Right lobe of liver (tissue), 6 donors: Measurements from ENCODE around the gene PTPRK. TPM values are rescaled to one million over a fixed set of nuclear protein-coding genes. Genes with fewer than 3 reads are reported as not detected.

Experiments
- ATAC-seq, 4 donors: fragments of 200-7000 bp; cut with Tn5 transposase; one replicate each; pipeline ENCODE4 v1.9.1; 2020; ENCODE audit warnings: mild to moderate bottlenecking in 4 of 4, moderate library complexity in 4 of 4
- DNase-seq, 3 donors: peaks; one replicate each; pipeline ENCODE4 v3.0.0-alpha.2; 2020
- H3K27ac ChIP-seq, 3 donors: fragments of 200-600 bp; one replicate each; pipeline ENCODE4 v1.8.0; 2022
- H3K27me3 ChIP-seq, 2 donors: fragments of 200-600 bp; one replicate each; pipeline ENCODE4 v1.8.0; 2022
- H3K36me3 ChIP-seq, 4 donors: fragments of 200-600 bp; sonication (generic) in 1 of 4; one replicate each; pipeline versions ENCODE4 v1.5.1 to v1.8.0; 2017 to 2022; ENCODE audit warnings: control low read depth in 1 of 4
- H3K4me1 ChIP-seq, 4 donors: fragments of 200-600 bp; sonication (generic) in 1 of 4; one replicate each; pipeline versions ENCODE4 v1.5.1 to v1.8.0; 2017 to 2022; ENCODE audit warnings: control low read depth in 1 of 4
- H3K4me3 ChIP-seq, 3 donors: fragments of 200-600 bp; one replicate each; pipeline ENCODE4 v1.8.0; 2022
- H3K9me3 ChIP-seq, 4 donors: fragments of 200-600 bp; sonication (generic) in 1 of 4; one replicate each; pipeline versions ENCODE4 v1.5.1 to v1.8.0; 2017 to 2022; ENCODE audit warnings: control low read depth in 1 of 4
- POLR2A ChIP-seq: fragments of 450-650 bp; IDR thresholded peaks from one replicate; pipeline ENCODE4 v1.6.1; 2017; ENCODE audit warnings: antibody characterized with exemption, mild to moderate bottlenecking
- whole genome bisulfite sequencing: methylation state at CpG from one replicate; pipeline ENCODE4 v1.1.6; 2018; ENCODE audit warnings: low coverage, low lambda C conversion rate; ENCODE audit not compliant: insufficient coverage; ENCODE audit errors: missing lambda C conversion rate; 5-methylcytosine and 5-hydroxymethylcytosine counted together
- intact Hi-C, 2 donors: fragments of 100-400 bp; cut with DNase I; formaldehyde crosslinking; loops; one replicate each; pipeline versions ENCODE4 v1.11.2 to v1.14.1; 2022
- total RNA-seq, 6 experiments: library from RNA; depleted of rRNA in 2 of 6; stranded (reverse); fragments of >200 nt in 2 of 6; fragmentation: NEBNext Ultra II Directional in 3 of 6; extraction: Animal tissue kit (Norgen Biotek cat#: 25700) in 3 of 6; gene quantifications; one replicate each; pipeline versions ENCODE4 v1.1.0 to v1.2.4, GENCODE V29; 2016 to 2023
- TF ChIP-seq, protein P1 (sequence below), 4 donors: fragments of 200-600 bp in 3 of 4; fragments of 450-650 bp in 1 of 4; IDR thresholded peaks; one replicate each; pipeline versions ENCODE4 v1.5.1 to v1.8.0; 2016 to 2022; ENCODE audit warnings: antibody characterized with exemption in 4 of 4, mild to moderate bottlenecking in 2 of 4
- donor health status: DM: no; HTN: yes; CAD: no.
- donor health status: DM: no; HTN: no; CAD: no.
- donor health status: DM: no; HTN: no; CAD: no.
- donor health status: DM: no; HTN: yes; CAD: no.
- donor health status: DM: no; HTN: yes; CAD: no.

The PTPRK gene
- total RNA-seq, 6 experiments from 2014 or later = 27.7 to 54.5 (median 35.7) TPM

DNA sequence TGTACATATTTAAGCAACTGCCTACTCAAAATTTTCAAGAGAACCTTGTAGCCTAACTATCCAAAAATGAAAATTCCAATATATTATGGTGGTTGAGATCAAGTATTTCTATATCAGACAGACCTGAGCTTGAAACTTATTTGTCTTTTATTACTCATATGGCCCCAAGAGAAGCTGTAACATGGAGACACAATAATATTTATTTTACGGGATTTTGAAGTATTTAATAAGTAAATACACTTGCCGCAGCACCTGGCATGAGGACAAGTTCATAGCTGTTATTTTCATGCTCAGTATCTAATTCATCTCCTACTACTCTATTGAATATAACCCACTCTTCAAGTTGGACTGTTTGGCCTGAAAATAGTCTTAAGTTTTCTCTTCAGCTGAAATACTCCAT lies 28.0 kb downstream of the PTPRK start:
- DNase-seq (no peak), ATAC-seq (no peak)
- H3K27me3 ChIP-seq = no peaks in the 10 kb centered on the region
- intact Hi-C loops = no loop called here
- TF ChIP-seq POLR2A = no peak
- TF ChIP-seq, protein P1, sequence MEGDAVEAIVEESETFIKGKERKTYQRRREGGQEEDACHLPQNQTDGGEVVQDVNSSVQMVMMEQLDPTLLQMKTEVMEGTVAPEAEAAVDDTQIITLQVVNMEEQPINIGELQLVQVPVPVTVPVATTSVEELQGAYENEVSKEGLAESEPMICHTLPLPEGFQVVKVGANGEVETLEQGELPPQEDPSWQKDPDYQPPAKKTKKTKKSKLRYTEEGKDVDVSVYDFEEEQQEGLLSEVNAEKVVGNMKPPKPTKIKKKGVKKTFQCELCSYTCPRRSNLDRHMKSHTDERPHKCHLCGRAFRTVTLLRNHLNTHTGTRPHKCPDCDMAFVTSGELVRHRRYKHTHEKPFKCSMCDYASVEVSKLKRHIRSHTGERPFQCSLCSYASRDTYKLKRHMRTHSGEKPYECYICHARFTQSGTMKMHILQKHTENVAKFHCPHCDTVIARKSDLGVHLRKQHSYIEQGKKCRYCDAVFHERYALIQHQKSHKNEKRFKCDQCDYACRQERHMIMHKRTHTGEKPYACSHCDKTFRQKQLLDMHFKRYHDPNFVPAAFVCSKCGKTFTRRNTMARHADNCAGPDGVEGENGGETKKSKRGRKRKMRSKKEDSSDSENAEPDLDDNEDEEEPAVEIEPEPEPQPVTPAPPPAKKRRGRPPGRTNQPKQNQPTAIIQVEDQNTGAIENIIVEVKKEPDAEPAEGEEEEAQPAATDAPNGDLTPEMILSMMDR (IDR thresholded peaks at IDR 0.05) = no peak
- WGBS = 32% methylated on average over 2 of the region's 2 CpGs
- peak overlapping the region; percentile 22 to 86 (median 74) for H3K27ac ChIP-seq
- no peaks in the 10 kb centered on the region for H3K36me3 ChIP-seq
- H3K4me3 ChIP-seq = no peak overlapping the region
- peaks cover 0 to 6% (median 0%) of the 10 kb centered on the region in 4 donors for H3K4me1 ChIP-seq
- no peaks in the 10 kb centered on the region for H3K9me3 ChIP-seq

DNA sequence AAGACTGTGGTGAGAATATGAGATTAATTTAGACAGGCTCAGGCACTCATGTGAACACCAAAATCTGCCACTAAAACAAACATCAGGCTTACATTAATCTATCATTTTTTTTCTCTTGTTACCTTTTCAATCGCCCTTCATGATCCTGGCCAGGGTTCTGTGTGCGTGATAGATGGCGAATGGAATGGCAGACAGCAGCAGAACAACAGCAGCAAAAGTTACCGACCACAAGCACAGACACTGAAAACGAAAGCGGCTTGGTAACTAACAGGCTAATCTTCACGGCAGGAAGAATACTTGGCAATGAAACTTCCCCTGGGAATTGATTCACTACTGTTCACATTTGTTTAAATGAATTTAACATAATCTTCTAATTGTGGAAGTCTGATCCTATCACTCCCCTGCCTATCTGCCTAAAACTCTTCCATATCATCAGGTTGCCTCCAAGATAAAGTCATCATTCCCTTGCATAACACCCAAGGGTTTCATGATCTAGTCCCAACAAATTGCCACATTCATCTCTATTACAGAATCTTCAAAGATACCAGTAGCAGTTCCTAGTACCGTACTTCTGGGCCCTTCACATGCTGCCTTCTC lies 28.7 kb downstream of the PTPRK start:
- intact Hi-C loops = no loop called here
- Histone ChIP-seq H3K27me3 (no peaks in the 10 kb centered on the region), H3K36me3 (no peaks in the 10 kb centered on the region), H3K9me3 (no peaks in the 10 kb centered on the region), H3K27ac (peak overlapping the region; percentile 22 to 86 (median 74)), H3K4me3 (peak overlapping the region; percentile 13 to 25 (median 18)), H3K4me1 (no peaks in the 10 kb centered on the region)
- ATAC-seq = peak; percentile 34 to 77 (median 67)
- TF ChIP-seq POLR2A = no peak
- TF ChIP-seq, protein P1 (IDR thresholded peaks at IDR 0.05) = no peak
- no peak for DNase-seq
- WGBS = 22% methylated on average over 8 of the region's 8 CpGs

DNA sequence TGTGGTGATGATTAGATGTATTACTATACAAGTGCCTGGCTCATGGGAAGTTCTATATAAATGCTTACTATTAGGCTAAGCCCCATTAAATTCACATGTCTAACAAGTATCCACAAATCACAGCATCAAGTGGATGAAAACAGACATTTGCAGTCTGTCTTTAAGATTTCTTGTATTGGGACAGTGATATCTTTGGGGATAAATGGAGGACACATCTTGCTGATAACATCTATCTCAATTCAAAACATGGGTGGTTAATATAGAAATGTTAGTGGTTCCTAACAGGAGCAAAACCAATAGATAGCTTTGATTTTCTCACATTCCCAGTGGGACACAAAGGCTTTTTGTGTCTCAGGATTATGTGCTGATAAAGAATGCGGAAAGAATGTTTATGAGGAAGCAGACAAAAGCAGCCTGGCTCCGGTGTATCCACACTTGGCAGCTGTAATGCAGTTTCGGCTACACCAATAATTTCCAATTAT lies 29.3 kb downstream of the PTPRK start:
- DNase-seq (no peak), ATAC-seq (peak in 3 of 4 donors; percentile 31 to 40 (median 32))
- no peak for TF ChIP-seq POLR2A
- TF ChIP-seq, protein P1 (IDR thresholded peaks at IDR 0.05) = no peak
- Histone ChIP-seq H3K4me3 (peak overlapping the region; percentile 13 to 25 (median 18)), H3K36me3 (no peaks in the 10 kb centered on the region), H3K27me3 (no peaks in the 10 kb centered on the region), H3K27ac (peak overlapping the region; percentile 22 to 86 (median 74)), H3K9me3 (no peaks in the 10 kb centered on the region), H3K4me1 (no peaks in the 10 kb centered on the region)
- intact Hi-C loops = no loop called here
- WGBS = 20% methylated on average over 3 of the region's 3 CpGs

DNA sequence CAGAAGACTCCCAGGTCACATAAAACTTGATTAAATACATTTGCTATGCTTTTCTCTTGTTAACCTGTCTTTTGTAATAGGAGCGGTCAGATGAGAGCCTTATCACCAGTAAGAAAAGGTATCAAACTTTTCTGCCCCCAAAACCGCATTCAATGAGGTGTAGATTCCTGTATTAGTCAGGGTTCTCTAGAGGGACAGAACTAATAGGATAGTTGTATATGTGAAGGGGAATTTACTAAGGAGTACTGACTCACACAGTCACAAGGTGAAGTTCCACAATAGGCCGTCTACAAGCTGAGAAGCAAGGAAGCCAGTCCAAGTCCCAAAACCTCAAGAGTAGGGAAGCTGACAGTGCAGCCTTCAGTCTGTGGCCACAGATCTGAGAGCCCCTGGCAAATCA lies 32.7 kb downstream of the PTPRK start:
- Histone ChIP-seq H3K36me3 (no peaks in the 10 kb centered on the region), H3K4me1 (no peaks in the 10 kb centered on the region)
- intact Hi-C loops = no loop called here

More for the DNA sequence above, 32.7 kb downstream of the PTPRK start:
- H3K9me3 ChIP-seq = no peaks in the 10 kb centered on the region
- ATAC-seq (no peak), DNase-seq (no peak)
- WGBS = 91% methylated on average over 3 of the region's 3 CpGs
- no peaks in the 10 kb centered on the region for H3K27me3 ChIP-seq
- TF ChIP-seq POLR2A = no peak
- TF ChIP-seq, protein P1 (IDR thresholded peaks at IDR 0.05) = no peak
- H3K4me3 ChIP-seq = no peak overlapping the region
- H3K27ac ChIP-seq = no peak overlapping the region
